IPS-11a (cell line): ENCODE measurements around the gene THAP12.

Source experiments
- H3K4me3 ChIP-seq: one replicate; pipeline ENCODE4 v1.5.1; 2013; ENCODE audit warnings: low read depth, low read length, control low read depth

The THAP12 gene

GRCh38 chr11:76307978-76308747 is 72.8 kb downstream of the THAP12 start:
- no peak overlapping the region for H3K4me3 ChIP-seq

GRCh38 chr11:76307396-76307795 is 73.5 kb downstream of the THAP12 start:
- no peak overlapping the region for H3K4me3 ChIP-seq

- H3K4me3 ChIP-seq: no peak overlapping the region
Measured at GRCh38 chr11:76303399-76303798, 77.5 kb downstream of the THAP12 start.

GRCh38 chr11:76302996-76303395 is 77.9 kb downstream of the THAP12 start:
- H3K4me3 ChIP-seq: no peak overlapping the region
